Measurements from ENCODE around the gene NKX6-2. TPM values are rescaled to one million over a fixed set of nuclear protein-coding genes. Genes with fewer than 3 reads are reported as not detected.

The NKX6-2 gene
- total RNA-seq, 2 donors from 2014 or later = 2.1 TPM; not detected in 1

GRCh38 chr10:132789659-132790148 lies 3.8 kb upstream of the NKX6-2 start:
- Histone ChIP-seq H3K27ac (no peak overlapping the region), H3K9me3 (no peaks in the 10 kb centered on the region), H3K4me1 (peaks cover 26% of the 10 kb centered on the region), H3K4me3 (no peak overlapping the region), H3K27me3 (peaks cover 0 to 30% of the 10 kb centered on the region in 2 donors), H3K36me3 (replicated peaks in 1 of 2; ENCODE audit: insufficient read depth in 1 of 2, low read depth in 2 of 2) (no peaks in the 10 kb centered on the region)
- no peak for DNase-seq
- TF ChIP-seq POLR2A (IDR thresholded peaks at IDR 0.05) = no peak
- TF ChIP-seq, protein P1, sequence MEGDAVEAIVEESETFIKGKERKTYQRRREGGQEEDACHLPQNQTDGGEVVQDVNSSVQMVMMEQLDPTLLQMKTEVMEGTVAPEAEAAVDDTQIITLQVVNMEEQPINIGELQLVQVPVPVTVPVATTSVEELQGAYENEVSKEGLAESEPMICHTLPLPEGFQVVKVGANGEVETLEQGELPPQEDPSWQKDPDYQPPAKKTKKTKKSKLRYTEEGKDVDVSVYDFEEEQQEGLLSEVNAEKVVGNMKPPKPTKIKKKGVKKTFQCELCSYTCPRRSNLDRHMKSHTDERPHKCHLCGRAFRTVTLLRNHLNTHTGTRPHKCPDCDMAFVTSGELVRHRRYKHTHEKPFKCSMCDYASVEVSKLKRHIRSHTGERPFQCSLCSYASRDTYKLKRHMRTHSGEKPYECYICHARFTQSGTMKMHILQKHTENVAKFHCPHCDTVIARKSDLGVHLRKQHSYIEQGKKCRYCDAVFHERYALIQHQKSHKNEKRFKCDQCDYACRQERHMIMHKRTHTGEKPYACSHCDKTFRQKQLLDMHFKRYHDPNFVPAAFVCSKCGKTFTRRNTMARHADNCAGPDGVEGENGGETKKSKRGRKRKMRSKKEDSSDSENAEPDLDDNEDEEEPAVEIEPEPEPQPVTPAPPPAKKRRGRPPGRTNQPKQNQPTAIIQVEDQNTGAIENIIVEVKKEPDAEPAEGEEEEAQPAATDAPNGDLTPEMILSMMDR (IDR thresholded peaks at IDR 0.05) = no peak
- intact Hi-C loops (cut with DNase I) = loop anchor here (10.0 kb wide), 1 partner anchor 135 kb away; no protein-coding TSS in a partner anchor
- 49 to 51% methylated on average over 8 to 15 of the region's 15 CpGs for WGBS, 2 donors
- no peak for ATAC-seq

DNA sequence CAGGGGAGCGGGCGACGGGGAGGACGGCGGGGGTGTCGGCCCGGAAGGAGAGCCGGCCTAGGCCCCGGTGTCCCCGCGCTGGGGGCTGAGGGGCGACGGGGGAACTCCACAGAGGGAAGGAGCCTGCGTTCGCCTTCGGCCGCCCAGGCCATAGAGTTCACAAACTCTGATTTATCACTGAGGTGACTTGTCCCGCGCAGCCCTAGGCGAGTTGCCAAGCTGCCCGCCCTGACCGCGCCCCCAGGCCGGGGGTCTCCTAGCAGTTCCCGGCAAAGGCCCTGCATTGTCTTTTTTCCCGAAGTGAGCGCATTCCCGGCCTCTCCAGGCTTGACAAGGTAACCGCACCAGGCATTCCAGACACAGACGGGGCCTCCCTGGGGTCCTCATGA lies 2.9 kb upstream of the NKX6-2 start:
- intact Hi-C loops (cut with DNase I) = loop anchor here (10.0 kb wide), 1 partner anchor 134 kb away; no protein-coding TSS in a partner anchor
- peaks cover 0 to 33% of the 10 kb centered on the region in 2 donors for H3K27me3 ChIP-seq

GRCh38 chr10:132788180-132788830 lies 2.4 kb upstream of the NKX6-2 start:
- no peak overlapping the region for H3K4me3 ChIP-seq
- TF ChIP-seq, protein P1 (IDR thresholded peaks at IDR 0.05) = peak in 4 of 7 experiments; percentile 10 to 36 (median 29)
- TF ChIP-seq POLR2A (IDR thresholded peaks at IDR 0.05) = no peak
- peaks cover 0 to 33% of the 10 kb centered on the region in 2 donors for H3K27me3 ChIP-seq
- peaks cover 26% of the 10 kb centered on the region for H3K4me1 ChIP-seq
- intact Hi-C loops (cut with DNase I) = loop anchor here (10.0 kb wide), 1 partner anchor 134 kb away; no protein-coding TSS in a partner anchor
- WGBS, 2 donors = 1 to 5% methylated on average over 12 to 70 of the region's 79 CpGs
- H3K27ac ChIP-seq = no peak overlapping the region
- H3K9me3 ChIP-seq = no peaks in the 10 kb centered on the region
- no peaks in the 10 kb centered on the region for H3K36me3 ChIP-seq (replicated peaks in 1 of 2; ENCODE audit: insufficient read depth in 1 of 2, low read depth in 2 of 2)
- ATAC-seq = no peak
- DNase-seq = no peak

More for the DNA sequence above, 2.9 kb upstream of the NKX6-2 start:
- WGBS, 2 donors = 7% methylated on average over 29 of the region's 30 CpGs; no CpG with 5 or more reads in 1 of the 2 donors
- Histone ChIP-seq H3K4me1 (peaks cover 26% of the 10 kb centered on the region), H3K36me3 (replicated peaks in 1 of 2; ENCODE audit: insufficient read depth in 1 of 2, low read depth in 2 of 2) (no peaks in the 10 kb centered on the region), H3K4me3 (no peak overlapping the region), H3K9me3 (no peaks in the 10 kb centered on the region), H3K27ac (no peak overlapping the region)
- no peak for TF ChIP-seq POLR2A (IDR thresholded peaks at IDR 0.05)
- TF ChIP-seq, protein P1 (IDR thresholded peaks at IDR 0.05) = no peak
- DNase-seq (no peak), ATAC-seq (no peak)

DNA sequence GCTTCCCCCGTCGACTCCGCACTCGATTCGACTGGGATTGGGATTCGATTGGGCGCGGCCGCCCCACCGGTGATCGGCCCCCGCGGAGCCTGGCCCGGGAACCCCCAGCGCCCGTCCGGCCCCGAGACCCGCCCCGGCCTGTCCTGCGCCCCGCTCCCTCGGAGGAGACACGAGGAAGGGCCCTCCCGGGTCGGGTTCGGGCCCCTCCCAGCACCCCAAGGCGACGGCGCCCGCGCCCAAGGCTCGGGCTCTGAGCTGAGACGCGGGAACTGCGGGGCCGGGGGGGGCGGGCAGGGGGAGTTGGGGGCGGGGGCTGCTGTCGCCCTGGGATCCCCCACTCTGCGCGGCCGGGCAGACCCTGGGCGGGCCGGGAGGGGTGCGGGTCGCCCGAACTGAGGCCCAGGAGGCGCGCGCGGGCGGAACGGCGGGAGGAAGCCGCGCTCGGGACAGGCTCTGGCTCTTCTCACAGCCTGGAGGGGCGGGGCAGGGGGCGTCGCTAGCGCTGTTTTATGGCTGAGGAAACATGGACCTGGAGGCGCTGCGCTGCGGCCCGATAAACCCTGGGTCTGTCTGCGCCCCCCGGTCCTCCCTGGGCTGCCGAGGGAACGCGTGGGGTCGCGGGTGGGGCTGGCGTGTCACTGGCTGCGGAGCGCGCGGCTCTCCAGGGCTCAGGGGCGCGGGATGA lies 1.7 kb upstream of the NKX6-2 start:
- peaks cover 0 to 33% of the 10 kb centered on the region in 2 donors for H3K27me3 ChIP-seq
- intact Hi-C loops (cut with DNase I) = loop anchor here (10.0 kb wide), 1 partner anchor 133 kb away; no protein-coding TSS in a partner anchor
- no peak overlapping the region for H3K27ac ChIP-seq
- H3K36me3 ChIP-seq (replicated peaks in 1 of 2; ENCODE audit: insufficient read depth in 1 of 2, low read depth in 2 of 2) = peaks cover 0 to 2% of the 10 kb centered on the region in 2 donors
- TF ChIP-seq, protein P1 (IDR thresholded peaks at IDR 0.05) = no peak
- TF ChIP-seq POLR2A (IDR thresholded peaks at IDR 0.05) = no peak
- 3% methylated on average over 25 of the region's 80 CpGs; no CpG with 5 or more reads in 1 of the 2 donors for WGBS, 2 donors
- no peak for DNase-seq
- H3K4me3 ChIP-seq = no peak overlapping the region
- no peaks in the 10 kb centered on the region for H3K9me3 ChIP-seq
- no peak for ATAC-seq
- peaks cover 26% of the 10 kb centered on the region for H3K4me1 ChIP-seq
